GM12878 (cell line): ENCODE measurements around the gene OR2G2. TPM values are rescaled to one million over a fixed set of nuclear protein-coding genes. Genes with fewer than 3 reads are reported as not detected.

ENCODE experiments used
- ATAC-seq: fragments of 200-7000 bp; cut with Tn5 transposase; 3 replicates; pipeline ENCODE4 v1.9.1; 2020; ENCODE audit warnings: mild to moderate bottlenecking, moderate library complexity
- BruUV-seq: library from RNA; stranded (reverse); fragments of 400-500 nt; replicated peaks from 2 replicates; lab custom pipeline; 2021; lab: Mats Ljungman, UMichigan
- CTCF ChIA-PET: fragments of 300-600 bp; sonication (Branson Sonifier 250); formaldehyde crosslinking; extraction: SDS; loops from one replicate; lab custom pipeline; 2021; ENCODE audit warnings: inconsistent platforms; lab: Yijun Ruan, JAX
- POLR2A ChIA-PET: fragments of 350-600 bp; formaldehyde crosslinking; extraction: SDS; loops from one replicate; lab custom pipeline; 2021; ENCODE audit warnings: inconsistent platforms; lab: Charles Lee
- RAD21 ChIA-PET: fragments of 300-600 bp; sonication (Branson Sonifier 250); formaldehyde crosslinking; loops from one replicate; lab custom pipeline; 2023; ENCODE audit warnings: antibody characterized with exemption; ENCODE audit not compliant: unreplicated experiment; lab: Charles Lee
- SMC1A ChIA-PET: fragments of 300-600 bp; sonication (Branson Sonifier 250); formaldehyde crosslinking; loops from one replicate; lab custom pipeline; 2023; ENCODE audit not compliant: unreplicated experiment, uncharacterized antibody; lab: Charles Lee
- DNase-seq: peaks from one replicate; pipeline ENCODE4 v3.0.0-alpha.2; 2011; ENCODE audit warnings: low read depth, low spot score
- FAIRE-seq: peaks from 3 replicates; lab custom pipeline; 2011; peaks lifted over from hg19 to GRCh38; lab: Jason Lieb, UNC
- H2AFZ ChIP-seq: 2 replicates; pipeline ENCODE4 v1.6.0; 2011; ENCODE audit warnings: low read depth, low read length, control low read depth; ENCODE audit not compliant: control insufficient read depth
- H3K27ac ChIP-seq: 2 replicates; pipeline ENCODE4 v1.5.1; 2011; ENCODE audit warnings: control low read depth; ENCODE audit not compliant: control insufficient read depth, insufficient read depth
- H3K27me3 ChIP-seq, 2 experiments: replicated peaks in 1 of 2; 2 replicates each; pipeline versions ENCODE4 v1.6.0 to v1.6.1; 2011; ENCODE audit warnings: low read length in 1 of 2; ENCODE audit not compliant: control insufficient read depth in 2 of 2, insufficient read depth in 2 of 2
- H3K36me3 ChIP-seq, 2 experiments: 2 replicates each; pipeline ENCODE4 v1.5.1; 2011; ENCODE audit warnings: low read length in 1 of 2; ENCODE audit not compliant: control insufficient read depth in 2 of 2, insufficient read depth in 2 of 2
- H3K4me1 ChIP-seq: 2 replicates; pipeline ENCODE4 v1.6.1; 2011; ENCODE audit warnings: mild to moderate bottlenecking, low read length, moderate library complexity, mixed read lengths; ENCODE audit not compliant: control insufficient read depth, insufficient read depth
- H3K4me2 ChIP-seq: 2 replicates; pipeline ENCODE4 v1.6.0; 2011; ENCODE audit warnings: control low read depth; ENCODE audit not compliant: control insufficient read depth, insufficient read depth
- H3K4me3 ChIP-seq: fragments of 200-600 bp; sonication (generic); 2 replicates; pipeline ENCODE4 v1.5.1; 2016
- H3K79me2 ChIP-seq: 2 replicates; pipeline ENCODE4 v1.6.0; 2011; ENCODE audit warnings: low read length; ENCODE audit not compliant: control insufficient read depth, insufficient read depth
- H3K9ac ChIP-seq: 2 replicates; pipeline ENCODE4 v1.8.0; 2011; ENCODE audit warnings: low read length, control low read depth, mixed read lengths; ENCODE audit not compliant: control insufficient read depth, insufficient read depth
- H3K9me3 ChIP-seq: replicated peaks from 3 replicates; pipeline ENCODE4 v1.5.1; 2011; ENCODE audit warnings: mild to moderate bottlenecking, low read length; ENCODE audit not compliant: control insufficient read depth, insufficient read depth
- H4K20me1 ChIP-seq: 2 replicates; pipeline ENCODE4 v1.6.0; 2011; ENCODE audit not compliant: control insufficient read depth, insufficient read depth
- BACH1 ChIP-seq: fragments of 450-650 bp; IDR thresholded peaks from 2 replicates; pipeline ENCODE4 v1.6.1; 2017; ENCODE audit warnings: mild to moderate bottlenecking, borderline replicate concordance
- BRCA1 ChIP-seq: IDR thresholded peaks from 2 replicates; pipeline ENCODE4 v1.6.1; 2011; ENCODE audit warnings: low read depth, low read length, improper control_type of control experiment
- CTCF ChIP-seq, 3 experiments: IDR thresholded peaks in 2 of 3; conservative IDR thresholded peaks in 1 of 3; 2 replicates each; pipeline ENCODE4 v1.5.1; 2011; ENCODE audit warnings: low read depth in 3 of 3, low read length in 3 of 3, mild to moderate bottlenecking in 3 of 3, control low read depth in 2 of 3, moderate library complexity in 2 of 3, inconsistent platforms in 1 of 3, mixed read lengths in 1 of 3; ENCODE audit not compliant: control insufficient read depth in 2 of 3, insufficient read depth in 1 of 3; ENCODE audit errors: extremely low read depth in 1 of 3
- CUX1 ChIP-seq: IDR thresholded peaks from 2 replicates; pipeline ENCODE4 v1.6.1; 2012; ENCODE audit warnings: improper control_type of control experiment, low read depth, low read length; ENCODE audit not compliant: insufficient replicate concordance
- EGR1 ChIP-seq, 2 experiments: IDR thresholded peaks; 1 replicate in 1 of 2; 2 replicates in 1 of 2; pipeline ENCODE4 v1.6.1; 2011 to 2012; ENCODE audit warnings: low read depth in 2 of 2, low read length in 2 of 2, borderline replicate concordance in 1 of 2, mild to moderate bottlenecking in 1 of 2, moderate library complexity in 1 of 2
- KLF5 ChIP-seq: fragments of 450-650 bp; IDR thresholded peaks from 2 replicates; pipeline ENCODE4 v1.6.1; 2014; ENCODE audit warnings: mild to moderate bottlenecking; ENCODE audit not compliant: partially characterized antibody
- RELB ChIP-seq: fragments of 450-650 bp; IDR thresholded peaks from 2 replicates; pipeline ENCODE4 v1.6.1; 2017; ENCODE audit warnings: low read depth, mild to moderate bottlenecking, moderate library complexity
- STAT1 ChIP-seq: fragments of 450-650 bp; conservative IDR thresholded peaks from 2 replicates; pipeline ENCODE4 v1.6.1; 2014; ENCODE audit warnings: antibody characterized with exemption, mild to moderate bottlenecking
- SUZ12 ChIP-seq: fragments of 200-600 bp; sonication (generic); IDR thresholded peaks from one replicate; pipeline ENCODE4 v1.6.1; 2018; ENCODE audit warnings: antibody characterized with exemption, mild to moderate bottlenecking; ENCODE audit not compliant: unreplicated experiment
- YBX1 ChIP-seq: fragments of 450-650 bp; IDR thresholded peaks from 2 replicates; pipeline ENCODE4 v1.6.1; 2016; ENCODE audit warnings: antibody characterized with exemption
- WGBS: methylation state at CpG from one replicate; pipeline ENCODE4 v1.1.6; 2016; ENCODE audit warnings: low lambda C conversion rate; ENCODE audit not compliant: insufficient replicate concordance, insufficient coverage; ENCODE audit errors: missing lambda C conversion rate; 5-methylcytosine and 5-hydroxymethylcytosine counted together
- in situ Hi-C: fragments of 300-500 bp; cut with MboI; formaldehyde crosslinking; loops from 9 replicates; pipeline ENCODE4 v1.14.3; 2018; ENCODE audit warnings: mixed read lengths
- intact Hi-C: fragments of 100-400 bp; cut with micrococcal nuclease; formaldehyde crosslinking; loops from one replicate; pipeline ENCODE4 v1.14.2; 2022; ENCODE audit not compliant: unreplicated experiment
- polyA plus RNA-seq, 11 experiments: library from polyadenylated mRNA; depleted of rRNA in 4 of 11; unstranded in 6 of 11; stranded (reverse) in 5 of 11; fragments of >200 nt; fragmentation: Nextera tagmentation in 4 of 11; fragmentation: Illumina TruSeq in 1 of 11; extraction: Ambion mirVana in 4 of 11; extraction: Trizol in 1 of 11; gene quantifications; 1 replicate in 1 of 11; 2 replicates in 10 of 11; pipeline versions ENCODE4 v1.2.1 to v1.2.3, GENCODE V29; 2011 to 2016; ENCODE audit warnings: inconsistent platforms in 2 of 11, missing spikeins in 2 of 11, low read depth in 1 of 11
- total RNA-seq, 4 experiments: library from RNA; depleted of rRNA in 3 of 4; stranded (reverse); fragments of >200 nt in 3 of 4; fragmentation: Illumina TruSeq in 1 of 4; extraction: Trizol in 1 of 4; gene quantifications; 2 replicates each; pipeline versions ENCODE4 v1.2.1 to v1.2.3, GENCODE V29; 2013 to 2021
- TF ChIP-seq, protein P1 (sequence below): IDR thresholded peaks from 2 replicates; pipeline ENCODE4 v1.6.1; 2012; ENCODE audit warnings: low read depth, low read length, improper control_type of control experiment

OR2G2 gene
- total and polyA plus RNA-seq, 10 of the 15 experiments (the other 5 are each of a cell fraction or from before 2014, with no cell fraction given) = not detected

- Histone ChIP-seq H3K36me3 (no peaks in the 10 kb centered on the region), H3K4me2 (no peak overlapping the region), H3K79me2 (no peaks in the 10 kb centered on the region), H3K9ac (no peak overlapping the region), H4K20me1 (no peaks in the 10 kb centered on the region), H3K4me3 (no peak overlapping the region), H3K27ac (no peak overlapping the region), H3K9me3 (no peaks in the 10 kb centered on the region), H2AFZ (no peak overlapping the region), H3K27me3 (no peaks in the 10 kb centered on the region; a peak in 1 of 4 replicates), H3K4me1 (no peaks in the 10 kb centered on the region)
- ChIA-PET RAD21 (no interaction called here), SMC1A (no interaction called here), POLR2A (no interaction called here), CTCF (no interaction called here)
- 3% methylated on average over 2 of the region's 2 CpGs for WGBS
- no TSS peak for BruUV-seq
- intact Hi-C loops (no loop called here), in situ Hi-C loops (no loop called here)
- DNase-seq = no peak
- no peak for ATAC-seq
- no peak for FAIRE-seq
- TF ChIP-seq CUX1 (no peak), BRCA1 (no peak), KLF5 (no peak), BACH1 (no peak), YBX1 (no peak), STAT1 (no peak), CTCF (IDR thresholded peaks at IDR 0.05 in 2 of 3, conservative IDR thresholded peaks at IDR 0.05 in 1 of 3; ENCODE audit: control insufficient read depth in 2 of 3, extremely low read depth in 1 of 3, insufficient read depth in 1 of 3, low read depth in 3 of 3, low read length in 3 of 3) (no peak), EGR1 (IDR thresholded peaks at IDR 0.05; ENCODE audit: borderline replicate concordance in 1 of 2, low read depth in 2 of 2, low read length in 2 of 2) (no peak), RELB (no peak), SUZ12 (no peak)
- TF ChIP-seq, protein P1, sequence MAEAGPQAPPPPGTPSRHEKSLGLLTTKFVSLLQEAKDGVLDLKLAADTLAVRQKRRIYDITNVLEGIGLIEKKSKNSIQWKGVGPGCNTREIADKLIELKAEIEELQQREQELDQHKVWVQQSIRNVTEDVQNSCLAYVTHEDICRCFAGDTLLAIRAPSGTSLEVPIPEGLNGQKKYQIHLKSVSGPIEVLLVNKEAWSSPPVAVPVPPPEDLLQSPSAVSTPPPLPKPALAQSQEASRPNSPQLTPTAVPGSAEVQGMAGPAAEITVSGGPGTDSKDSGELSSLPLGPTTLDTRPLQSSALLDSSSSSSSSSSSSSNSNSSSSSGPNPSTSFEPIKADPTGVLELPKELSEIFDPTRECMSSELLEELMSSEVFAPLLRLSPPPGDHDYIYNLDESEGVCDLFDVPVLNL = no peak
These were observed 35.9 kb upstream of the OR2G2 start for GRCh38 chr1:247552231-247552630.
